Urothelium cell line (cell line): ENCODE results near the gene DACT3.

Experiments
- DNase-seq: peaks from one replicate; pipeline ENCODE4 v3.0.0; 2011; ENCODE audit warnings: low spot score, mixed read lengths
- FAIRE-seq: peaks from 2 replicates; lab custom pipeline; 2011; peaks lifted over from hg19 to GRCh38; lab: Jason Lieb, UNC

The DACT3 gene

GRCh38 chr19:46601318-46602224, 59.4 kb downstream of the DACT3 start, which contains the start of gene CALM3:
Gene CALM3 (plus strand): TSS chr19:46601330. CDS start chr19:46601435, 105 bp downstream.
- no peak for FAIRE-seq
- no peak for DNase-seq

GRCh38 chr19:46600384-46601317, 60.3 kb downstream of the DACT3 start:
- FAIRE-seq: peak; percentile 94
- DNase-seq: peak; percentile 96

DNA sequence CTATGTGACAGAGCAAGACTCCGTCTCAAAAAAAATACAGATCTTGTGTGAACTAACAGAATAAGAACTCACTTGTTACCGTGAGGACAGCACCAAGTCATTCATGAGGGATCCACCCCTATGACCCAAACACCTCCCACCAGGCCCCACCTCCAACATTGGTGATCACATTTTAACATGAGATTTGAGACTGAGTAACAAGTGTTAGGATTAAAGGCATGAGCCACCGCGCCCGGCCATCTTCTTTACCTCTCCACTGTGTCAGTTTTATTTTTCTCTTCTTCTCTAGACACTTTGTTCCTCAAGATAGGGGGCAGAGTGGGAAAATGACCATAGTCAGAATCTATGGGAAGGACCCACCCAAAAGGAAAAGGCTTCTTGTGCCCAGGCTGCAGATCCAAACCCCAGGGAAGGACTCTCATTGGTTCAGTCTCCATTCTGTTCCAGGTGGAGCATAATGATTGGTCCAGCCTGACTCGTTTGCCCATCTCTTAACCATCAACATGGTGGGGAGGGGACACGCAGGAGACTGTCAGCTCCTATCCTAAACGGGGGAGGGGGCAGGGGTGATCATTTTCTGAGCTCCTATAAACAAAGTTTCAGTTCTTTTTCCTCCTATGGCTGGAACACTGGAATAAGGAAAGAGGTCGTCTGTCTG, 61.1 kb downstream of the DACT3 start:
- DNase-seq: no peak

DNA sequence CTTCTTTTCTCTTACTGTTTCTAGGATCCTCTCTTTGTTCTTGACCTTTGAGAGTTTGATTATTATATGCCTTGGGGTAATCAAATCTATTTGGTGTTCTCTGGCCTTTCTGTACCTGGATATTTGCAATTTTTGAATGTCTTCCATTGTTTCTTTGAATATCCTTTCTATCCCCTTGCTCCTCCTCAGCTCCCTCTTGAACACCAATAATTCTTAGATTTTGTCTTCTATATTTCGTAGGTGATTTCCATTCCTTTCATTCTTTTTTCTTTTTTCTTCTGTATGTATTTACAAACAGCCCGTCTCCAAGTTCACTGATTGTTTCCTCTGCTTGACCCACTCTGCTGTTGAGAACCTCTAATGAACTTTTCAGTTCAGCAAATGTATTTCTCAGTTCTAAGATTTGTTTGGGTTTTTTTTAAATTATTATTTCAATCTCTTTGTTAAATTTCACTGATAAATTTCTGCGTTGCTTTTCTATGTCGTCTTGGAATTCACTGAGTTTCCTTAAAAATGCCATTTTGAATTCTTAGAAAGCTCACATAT, 62.5 kb downstream of the DACT3 start:
- DNase-seq (no peak), FAIRE-seq (no peak)

More for the DNA sequence above, 61.1 kb downstream of the DACT3 start:
- FAIRE-seq: no peak
